Neutrophil (primary cell): ENCODE measurements around the gene PBX2.
"Not testable (repeated sequence)": the region's sequence is repeated elsewhere in the genome, so short reads cannot be mapped to it uniquely, and the experiment has no call there.

ENCODE experiments used
- H3K27ac ChIP-seq: fragments of 200-600 bp; sonication (generic); 2 replicates; pipeline ENCODE4 v1.5.1; 2016; ENCODE audit warnings: mild to moderate bottlenecking, moderate library complexity
- H3K27me3 ChIP-seq: fragments of 200-600 bp; sonication (generic); 2 replicates; pipeline ENCODE4 v1.6.0; 2016; ENCODE audit warnings: mild to moderate bottlenecking
- H3K36me3 ChIP-seq: fragments of 200-600 bp; sonication (generic); 2 replicates; pipeline ENCODE4 v1.5.1; 2017
- H3K4me1 ChIP-seq, 2 experiments: fragments of 200-600 bp in 1 of 2; sonication (generic) in 1 of 2; 1 replicate in 1 of 2; 2 replicates in 1 of 2; pipeline versions ENCODE4 v1.5.1 to v1.6.1; 2013 to 2016; ENCODE audit warnings: low read depth in 1 of 2, low read length in 1 of 2, mild to moderate bottlenecking in 1 of 2, moderate library complexity in 1 of 2; ENCODE audit not compliant: control insufficient read depth in 1 of 2, insufficient read depth in 1 of 2
- H3K4me3 ChIP-seq, 2 experiments: fragments of 200-600 bp in 1 of 2; sonication (generic) in 1 of 2; 1 replicate in 1 of 2; 2 replicates in 1 of 2; pipeline ENCODE4 v1.5.1; 2013 to 2016; ENCODE audit warnings: low read depth in 1 of 2, low read length in 1 of 2, mild to moderate bottlenecking in 1 of 2, moderate library complexity in 1 of 2
- H3K9me3 ChIP-seq: fragments of 200-600 bp; sonication (generic); 2 replicates; pipeline ENCODE4 v1.5.1; 2016
- CTCF ChIP-seq: fragments of 200-600 bp; sonication (generic); IDR thresholded peaks from 2 replicates; pipeline ENCODE4 v1.5.1; 2016; ENCODE audit warnings: antibody characterized with exemption

Gene PBX2

GRCh38 chr6:32191696-32192607 lies 1.9 kb upstream of the PBX2 start:
- H3K36me3 ChIP-seq: peaks cover 24% of the 10 kb centered on the region
- peak overlapping the region; percentile 95 for H3K27ac ChIP-seq

GRCh38 chr6:32190911-32191677 lies 1.1 kb upstream of the PBX2 start:
- Histone ChIP-seq H3K36me3 (peaks cover 32% of the 10 kb centered on the region), H3K27ac (peak overlapping the region; percentile 95), H3K27me3 (no peaks in the 10 kb centered on the region), H3K4me3 (peak overlapping the region; percentile 81 to 97), H3K9me3 (no peaks in the 10 kb centered on the region), H3K4me1 (peaks cover 58 to 69% of the 10 kb centered on the region in 2 experiments)
- TF ChIP-seq CTCF: no peak

More at GRCh38 chr6:32191696-32192607, 1.9 kb upstream of the PBX2 start:
- no peak for TF ChIP-seq CTCF
- Histone ChIP-seq H3K9me3 (no peaks in the 10 kb centered on the region), H3K27me3 (no peaks in the 10 kb centered on the region), H3K4me3 (peak overlapping the region; percentile 81 to 97), H3K4me1 (peaks cover 60 to 69% of the 10 kb centered on the region in 2 experiments)

- Histone ChIP-seq H3K4me1 (peaks cover 54 to 66% of the 10 kb centered on the region in 2 experiments), H3K36me3 (peaks cover 38% of the 10 kb centered on the region), H3K4me3 (peak overlapping the region; percentile 81 to 97), H3K27ac (peak overlapping the region; percentile 95), H3K9me3 (no peaks in the 10 kb centered on the region), H3K27me3 (no peaks in the 10 kb centered on the region)
- no peak for TF ChIP-seq CTCF
These were observed 304 bp downstream of the PBX2 start for GRCh38 chr6:32189742-32190053.

- Histone ChIP-seq H3K4me3 (peak overlapping the region; percentile 81 to 97), H3K4me1 (peaks cover 53 to 61% of the 10 kb centered on the region in 2 experiments), H3K27me3 (no peaks in the 10 kb centered on the region), H3K27ac (peak overlapping the region; percentile 95), H3K36me3 (peaks cover 40% of the 10 kb centered on the region), H3K9me3 (no peaks in the 10 kb centered on the region)
- no peak for TF ChIP-seq CTCF
These were observed 797 bp downstream of the PBX2 start for GRCh38 chr6:32189069-32189741.

- Histone ChIP-seq H3K36me3 (peaks cover 47% of the 10 kb centered on the region), H3K27me3 (no peaks in the 10 kb centered on the region), H3K9me3 (no peaks in the 10 kb centered on the region), H3K4me1 (peaks cover 51 to 54% of the 10 kb centered on the region in 2 experiments), H3K27ac (peak overlapping the region; percentile 95), H3K4me3 (peak overlapping the region; percentile 81 to 97)
- no peak for TF ChIP-seq CTCF
These were observed 1.5 kb downstream of the PBX2 start for GRCh38 chr6:32188381-32189068.

- Histone ChIP-seq H3K27ac (peak overlapping the region; percentile 95), H3K36me3 (peaks cover 54% of the 10 kb centered on the region), H3K4me1 (peaks cover 44 to 48% of the 10 kb centered on the region in 2 experiments), H3K4me3 (peak overlapping the region; percentile 81 to 97)
- H3K9me3 ChIP-seq, H3K27me3 ChIP-seq: not testable (repeated sequence)
These were observed 2.1 kb downstream of the PBX2 start for GRCh38 chr6:32187725-32188380.
